HCT116 (cell line): ENCODE measurements around the gene RAD23A. TPM values are rescaled to one million over a fixed set of nuclear protein-coding genes. Genes with fewer than 3 reads are reported as not detected.
A peak's percentile ranks its signal among the peaks of the same experiment; 100 is the strongest.

Experiments
- ATAC-seq: fragments of 200-7000 bp; cut with Tn5 transposase; 2 replicates; pipeline ENCODE4 v1.9.1; 2020; ENCODE audit warnings: mild to moderate bottlenecking, moderate library complexity
- BruUV-seq: library from RNA; stranded (reverse); fragments of 400-500 nt; replicated peaks from 2 replicates; lab custom pipeline; 2021; lab: Mats Ljungman, UMichigan
- CTCF ChIA-PET: fragments of 300-600 bp; sonication (Branson Sonifier 250); formaldehyde crosslinking; loops from one replicate; lab custom pipeline; 2021; ENCODE audit warnings: antibody characterized with exemption; lab: Charles Lee
- POLR2A ChIA-PET: fragments of 300-600, 350-600 bp; sonication (Branson Sonifier 250); formaldehyde crosslinking; loops from one replicate; lab custom pipeline; 2021; ENCODE audit warnings: antibody characterized with exemption; lab: Charles Lee
- RAD21 ChIA-PET, 2 experiments: fragments of 300-600 bp; sonication (Branson Sonifier 250); formaldehyde crosslinking; loops; one replicate each; lab custom pipeline; 2023; ENCODE audit warnings: low total read pairs in 2 of 2; ENCODE audit not compliant: uncharacterized antibody in 2 of 2, unreplicated experiment in 2 of 2, low non-redundant PET in 1 of 2; lab: Charles Lee
- DNase-seq: peaks from one replicate; pipeline ENCODE4 v3.0.0-alpha.2; 2010; ENCODE audit warnings: low read depth, low spot score
- H2AFZ ChIP-seq: fragments of 200-600 bp; shearing (Covaris generic), sonication (generic); 2 replicates; pipeline ENCODE4 v1.6.1; 2017; ENCODE audit warnings: low read depth, mixed run types, mixed read lengths, antibody characterized with exemption, low read length; ENCODE audit not compliant: poor library complexity, severe bottlenecking
- H3K27ac ChIP-seq: 2 replicates; pipeline ENCODE4 v1.5.1; 2012; ENCODE audit warnings: low read depth, low read length
- H3K27me3 ChIP-seq: fragments of 200-600 bp; sonication (generic); 2 replicates; pipeline ENCODE4 v1.6.1; 2016; ENCODE audit warnings: mixed run types, low read length, mixed read lengths; ENCODE audit not compliant: insufficient read depth
- H3K36me3 ChIP-seq, 2 experiments: fragments of 200-500 bp in 1 of 2; fragments of 200-600 bp in 1 of 2; sonication (Bioruptor generic) in 1 of 2; sonication (generic) in 1 of 2; 2 replicates each; pipeline versions ENCODE4 v1.5.1 to v1.6.1; 2014 to 2016; ENCODE audit warnings: low read length in 2 of 2, inconsistent platforms in 1 of 2, mixed read lengths in 1 of 2, mixed run types in 1 of 2; ENCODE audit not compliant: insufficient read depth in 2 of 2, control insufficient read depth in 1 of 2
- H3K4me1 ChIP-seq, 2 experiments: fragments of 200-600 bp in 1 of 2; sonication (generic) in 1 of 2; 2 replicates each; pipeline versions ENCODE4 v1.5.1 to v1.6.1; 2012 to 2017; ENCODE audit warnings: low read length in 2 of 2, inconsistent platforms in 1 of 2, mild to moderate bottlenecking in 1 of 2, mixed read lengths in 1 of 2, mixed run types in 1 of 2, moderate library complexity in 1 of 2; ENCODE audit not compliant: insufficient read depth in 2 of 2, control insufficient read depth in 1 of 2
- H3K4me2 ChIP-seq: fragments of 200-600 bp; sonication (generic); 2 replicates; pipeline ENCODE4 v1.6.1; 2017; ENCODE audit warnings: mixed run types, low read length, mixed read lengths
- H3K4me3 ChIP-seq, 2 experiments: fragments of 200-600 bp in 1 of 2; sonication (generic) in 1 of 2; replicated peaks in 1 of 2; 2 replicates each; pipeline ENCODE4 v1.5.1; 2011 to 2016; ENCODE audit warnings: low read length in 2 of 2, control low read depth in 1 of 2, low read depth in 1 of 2, mild to moderate bottlenecking in 1 of 2, mixed read lengths in 1 of 2, mixed run types in 1 of 2
- H3K79me2 ChIP-seq: fragments of 200-600 bp; sonication (generic); 2 replicates; pipeline ENCODE4 v1.6.1; 2017; ENCODE audit warnings: mild to moderate bottlenecking, mixed run types, low read length, moderate library complexity, mixed read lengths; ENCODE audit not compliant: insufficient read depth
- H3K9ac ChIP-seq: fragments of 200-600 bp; sonication (generic); 2 replicates; pipeline ENCODE4 v1.6.1; 2016; ENCODE audit warnings: low read length, mixed read lengths
- H3K9me2 ChIP-seq: fragments of 200-600 bp; sonication (generic), shearing (Covaris generic); 2 replicates; pipeline ENCODE4 v1.6.1; 2017; ENCODE audit warnings: mixed run types, mild to moderate bottlenecking, moderate library complexity; ENCODE audit not compliant: insufficient read depth
- H3K9me3 ChIP-seq, 2 experiments: fragments of 200-500 bp in 1 of 2; fragments of 200-600 bp in 1 of 2; sonication (Bioruptor generic) in 1 of 2; sonication (generic) in 1 of 2; 2 replicates each; pipeline ENCODE4 v1.6.1; 2014 to 2017; ENCODE audit warnings: low read length in 2 of 2, mixed read lengths in 2 of 2, inconsistent platforms in 1 of 2, low read depth in 1 of 2, mild to moderate bottlenecking in 1 of 2, mixed run types in 1 of 2, moderate library complexity in 1 of 2; ENCODE audit not compliant: control insufficient read depth in 1 of 2, insufficient read depth in 1 of 2
- H4K20me1 ChIP-seq: fragments of 200-600 bp; sonication (generic), shearing (Covaris generic); 2 replicates; pipeline ENCODE4 v1.6.1; 2017; ENCODE audit warnings: mixed run types, mild to moderate bottlenecking, moderate library complexity; ENCODE audit not compliant: insufficient read depth
- ATF3 ChIP-seq: IDR thresholded peaks from 2 replicates; pipeline ENCODE4 v1.6.1; 2012
- CBX3 ChIP-seq: IDR thresholded peaks from 2 replicates; pipeline ENCODE4 v1.6.1; 2012; ENCODE audit warnings: low read depth
- CTCF ChIP-seq, 3 experiments: fragments of 200-600 bp in 1 of 3; sonication (generic) in 1 of 3; IDR thresholded peaks in 2 of 3; conservative IDR thresholded peaks in 1 of 3; 2 replicates each; pipeline ENCODE4 v1.5.1; 2012 to 2017; ENCODE audit warnings: low read depth in 2 of 3, low read length in 2 of 3, antibody characterized with exemption in 1 of 3, borderline replicate concordance in 1 of 3, control low read depth in 1 of 3, mild to moderate bottlenecking in 1 of 3, mixed read lengths in 1 of 3, mixed run types in 1 of 3, moderate library complexity in 1 of 3; ENCODE audit not compliant: insufficient read depth in 1 of 3
- EGR1 ChIP-seq: IDR thresholded peaks from 2 replicates; pipeline ENCODE4 v1.6.1; 2012; ENCODE audit warnings: low read depth
- EZH2 ChIP-seq: fragments of 200-600 bp; sonication (generic); IDR thresholded peaks from 2 replicates; pipeline ENCODE4 v1.6.1; 2017; ENCODE audit warnings: antibody characterized with exemption, mixed run types
- EZH2phosphoT487 ChIP-seq: fragments of 200-600 bp; IDR thresholded peaks from 2 replicates; pipeline ENCODE4 v1.6.1; 2018; ENCODE audit warnings: antibody characterized with exemption, borderline replicate concordance
- FOSL1 ChIP-seq: IDR thresholded peaks from 2 replicates; pipeline ENCODE4 v1.6.1; 2012; ENCODE audit warnings: low read depth
- POLR2A ChIP-seq: IDR thresholded peaks from 2 replicates; pipeline ENCODE4 v1.7.0; 2011; ENCODE audit warnings: borderline replicate concordance; ENCODE audit not compliant: insufficient read depth, insufficient read length; ENCODE audit errors: extremely low read depth
- POLR2AphosphoS5 ChIP-seq: IDR thresholded peaks from 2 replicates; pipeline ENCODE4 v1.6.1; 2011; ENCODE audit warnings: mild to moderate bottlenecking, low read depth, low read length, moderate library complexity
- RAD21 ChIP-seq: IDR thresholded peaks from 2 replicates; pipeline ENCODE4 v1.6.1; 2012; ENCODE audit warnings: low read depth, mild to moderate bottlenecking
- REST ChIP-seq: IDR thresholded peaks from 2 replicates; pipeline ENCODE4 v1.6.1; 2012; ENCODE audit warnings: low read depth
- SIN3A ChIP-seq: IDR thresholded peaks from 2 replicates; pipeline ENCODE4 v1.6.1; 2012; ENCODE audit warnings: low read depth
- SRF ChIP-seq: IDR thresholded peaks from 2 replicates; pipeline ENCODE4 v1.6.1; 2012; ENCODE audit warnings: low read depth
- TCF7L2 ChIP-seq: IDR thresholded peaks from 2 replicates; pipeline ENCODE4 v1.7.0; 2011; ENCODE audit warnings: borderline replicate concordance, inconsistent platforms; ENCODE audit not compliant: insufficient read depth, insufficient read length; ENCODE audit errors: extremely low read depth
- YY1 ChIP-seq: IDR thresholded peaks from 2 replicates; pipeline ENCODE4 v1.6.1; 2011; ENCODE audit warnings: low read length, low read depth, moderate library complexity, mild to moderate bottlenecking; ENCODE audit not compliant: insufficient replicate concordance; ENCODE audit errors: extremely low read depth
- ZBTB33 ChIP-seq: IDR thresholded peaks from 2 replicates; pipeline ENCODE4 v1.6.1; 2011; ENCODE audit warnings: mild to moderate bottlenecking, low read length, moderate library complexity; ENCODE audit not compliant: insufficient replicate concordance; ENCODE audit errors: extremely low read depth
- intact Hi-C: fragments of 100-400 bp; cut with micrococcal nuclease; formaldehyde crosslinking; loops from 2 replicates; pipeline ENCODE4 v1.10.0; 2022
- total RNA-seq: library from RNA; stranded (reverse); gene quantifications from one replicate; pipeline ENCODE4 v1.2.1, GENCODE V29; 2021; ENCODE audit not compliant: unreplicated experiment
- TF ChIP-seq, protein P1 (sequence below): IDR thresholded peaks from 2 replicates; pipeline ENCODE4 v1.6.1; 2012

Gene RAD23A
- total RNA-seq, 1 experiment from 2014 or later: 163 TPM

- H3K4me1 ChIP-seq: peaks cover 3 to 18% of the 10 kb centered on the region in 2 experiments; a peak in 3 of 4 replicates
- BruUV-seq: TSS peak; percentile 41
- H3K27ac ChIP-seq: peak overlapping the region; percentile 54
- RAD21 ChIA-PET: interaction anchor here (0.5 to 1.7 kb wide), 9 partner anchors 12 to 291 kb away, joined by 3 to 13 read pairs (median 5); no protein-coding TSS in a partner anchor
- no peaks in the 10 kb centered on the region for H4K20me1 ChIP-seq
- peak overlapping the region; percentile 35 to 52 for H3K4me3 ChIP-seq
- H3K4me2 ChIP-seq: peak overlapping the region; percentile 94
- H3K36me3 ChIP-seq: no peaks in the 10 kb centered on the region
- intact Hi-C loops: no loop called here
- peak overlapping the region; percentile 64 for H3K9ac ChIP-seq
- H3K9me3 ChIP-seq: no peaks in the 10 kb centered on the region
- POLR2A ChIA-PET: interaction anchor here (0.7 to 1.3 kb wide), 7 partner anchors 11 to 190 kb away, joined by 3 to 5 read pairs (median 3); partner anchors contain the start of genes CALR and NACC1
- H3K9me2 ChIP-seq: no peaks in the 10 kb centered on the region
- H3K79me2 ChIP-seq: no peaks in the 10 kb centered on the region
- H2AFZ ChIP-seq: peak overlapping the region; percentile 62
- CTCF ChIA-PET: interaction anchor here (0.6 to 2.7 kb wide), 40 partner anchors 9 to 1967 kb away, joined by 3 to 38 read pairs (median 5); partner anchors contain the start of genes CALR, GADD45GIP1, GCDH and NACC1
- DNase-seq: peak; percentile 73
- no peaks in the 10 kb centered on the region for H3K27me3 ChIP-seq
- peak; percentile 93 for ATAC-seq
- TF ChIP-seq POLR2AphosphoS5: peak; percentile 48
- TF ChIP-seq CTCF (IDR thresholded peaks at IDR 0.05 in 2 of 3, conservative IDR thresholded peaks at IDR 0.05 in 1 of 3; ENCODE audit: borderline replicate concordance in 1 of 3, insufficient read depth in 1 of 3, low read depth in 2 of 3, low read length in 2 of 3): peak; percentile 72 to 98 (median 91)
- TF ChIP-seq YY1: no peak
- TF ChIP-seq TCF7L2: no peak
- TF ChIP-seq RAD21: peak; percentile 77
- TF ChIP-seq, protein P1, sequence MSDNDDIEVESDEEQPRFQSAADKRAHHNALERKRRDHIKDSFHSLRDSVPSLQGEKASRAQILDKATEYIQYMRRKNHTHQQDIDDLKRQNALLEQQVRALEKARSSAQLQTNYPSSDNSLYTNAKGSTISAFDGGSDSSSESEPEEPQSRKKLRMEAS: peak; percentile 50
- TF ChIP-seq EZH2: no peak
- 0 out of 2 replicates have a peak, but pooled peaks have one; percentile 11 for TF ChIP-seq SRF
- peak; percentile 76 for TF ChIP-seq EGR1
- TF ChIP-seq ZBTB33: no peak
- no peak for TF ChIP-seq SIN3A
- TF ChIP-seq ATF3: no peak
- no peak for TF ChIP-seq REST
- TF ChIP-seq EZH2phosphoT487: no peak
- TF ChIP-seq FOSL1: no peak
- TF ChIP-seq CBX3: peak; percentile 50; the same call in 1 of the 2 replicates
- TF ChIP-seq POLR2A: peak; percentile 11
Measured at GRCh38 chr19:12965017-12965811, 19.6 kb downstream of the RAD23A start.
